HG03457 (cell line): Measurements from ENCODE around the gene PRR15L.
"Not testable (repeated sequence)": the region's sequence is repeated elsewhere in the genome, so short reads cannot be mapped to it uniquely, and the experiment has no call there.

ENCODE experiments used
- ATAC-seq: cut with Tn5 transposase; IDR thresholded peaks from one replicate; pipeline ENCODE4 v1.9.1; 2021; ENCODE audit warnings: moderate number of reproducible peaks; ENCODE audit not compliant: unreplicated experiment

Gene PRR15L

GRCh38 chr17:47957591-47958490 is at the start of gene PRR15L:
Gene PRR15L (minus strand): TSS chr17:47957883. CDS start chr17:47953234, 4,649 bp downstream.
- ATAC-seq: no peak

DNA sequence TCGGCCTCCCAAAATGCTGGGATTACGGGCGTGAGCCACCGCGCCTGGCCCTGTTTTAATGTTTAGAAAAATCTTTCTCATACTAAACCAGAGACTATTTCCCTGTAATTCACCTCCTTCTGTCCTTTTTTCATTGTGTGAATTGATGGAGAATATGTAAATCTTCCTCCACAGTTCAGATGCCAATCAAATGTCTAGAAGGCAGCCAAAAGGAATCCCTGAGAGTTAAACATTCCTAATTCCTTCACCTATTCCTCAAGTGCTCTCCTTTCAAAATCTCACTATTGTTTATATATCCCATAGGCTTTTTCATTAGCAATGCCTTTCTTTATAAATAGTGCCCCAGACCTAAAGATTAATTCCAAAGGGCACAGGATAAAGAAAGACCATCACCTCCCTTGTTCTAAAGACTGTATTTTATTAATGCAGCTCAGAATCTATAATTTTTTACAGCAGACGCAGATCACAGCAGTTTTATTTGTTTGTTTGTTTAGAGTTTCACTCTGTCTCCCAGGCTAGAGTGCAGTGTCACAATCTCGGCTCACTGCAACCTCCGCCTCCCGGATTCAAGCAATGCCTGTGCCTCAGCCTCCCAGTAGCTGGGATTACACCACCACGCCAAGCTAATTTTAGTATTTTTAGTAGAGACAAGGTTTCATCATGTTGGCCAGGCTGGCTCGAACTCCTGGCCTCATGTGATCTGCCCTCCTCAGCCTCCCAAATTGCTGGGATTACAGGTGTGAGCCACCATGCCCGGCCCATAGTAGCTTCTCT is 49.4 kb upstream of the PRR15L start:
- no peak for ATAC-seq

DNA sequence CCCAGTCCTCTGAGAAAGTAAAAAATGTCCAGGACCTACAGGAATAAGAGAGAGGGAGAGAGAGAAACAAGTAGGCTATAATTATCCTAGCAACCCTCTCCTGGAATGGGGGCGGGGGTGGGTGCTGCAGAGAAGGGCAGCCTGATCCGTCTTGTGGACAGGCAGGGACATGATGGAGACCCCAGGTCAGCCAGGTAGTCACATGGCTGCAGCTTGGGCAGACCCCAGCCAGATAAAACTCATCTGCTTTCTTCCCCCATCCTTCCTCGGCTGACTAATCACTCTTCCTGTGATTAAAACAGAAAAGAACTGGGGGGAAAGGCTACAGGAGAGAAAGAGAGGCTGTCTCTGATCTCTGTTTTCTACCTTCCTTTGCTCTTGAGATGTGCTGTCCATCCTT is 47.3 kb upstream of the PRR15L start:
- ATAC-seq: no peak

DNA sequence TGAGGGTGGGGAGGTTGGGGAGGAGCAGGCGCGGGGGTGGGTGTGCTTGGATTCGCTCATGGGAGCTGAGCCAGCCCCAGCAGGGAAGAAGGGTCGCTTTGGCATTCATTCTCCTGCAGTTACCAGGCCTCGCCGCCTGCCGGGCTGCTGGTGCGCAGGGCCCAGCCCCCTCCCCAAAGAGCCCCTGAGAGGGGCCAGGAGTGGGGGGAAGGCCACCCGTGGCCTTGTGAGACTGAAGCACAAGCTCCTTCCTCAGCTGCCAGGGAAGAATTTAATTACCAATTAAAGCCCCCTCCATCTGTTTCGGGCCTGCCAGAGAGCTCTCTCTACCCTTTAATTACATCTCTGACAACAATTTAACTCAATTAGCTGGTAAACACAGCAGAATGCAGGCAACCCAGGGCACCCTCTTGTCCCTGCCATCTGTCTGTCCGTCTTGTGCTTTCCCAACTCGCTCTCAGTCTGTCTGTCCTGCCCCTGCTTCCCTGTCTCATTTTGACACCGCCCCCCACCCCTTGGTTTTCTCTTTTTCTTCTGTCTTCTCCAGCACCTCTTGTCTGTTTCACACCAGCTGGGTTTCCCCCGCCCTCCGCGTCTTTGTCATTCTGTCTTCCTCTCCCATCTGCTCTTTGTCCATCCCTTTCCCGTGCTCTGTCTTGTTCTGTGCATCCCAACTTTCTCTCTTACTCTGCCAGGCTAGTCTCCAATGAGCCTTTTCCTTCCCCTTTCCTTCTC is 45.9 kb upstream of the PRR15L start:
- ATAC-seq: no peak

- ATAC-seq: no peak
Observed at GRCh38 chr17:48002916-48003416, 45.3 kb upstream of the PRR15L start.

DNA sequence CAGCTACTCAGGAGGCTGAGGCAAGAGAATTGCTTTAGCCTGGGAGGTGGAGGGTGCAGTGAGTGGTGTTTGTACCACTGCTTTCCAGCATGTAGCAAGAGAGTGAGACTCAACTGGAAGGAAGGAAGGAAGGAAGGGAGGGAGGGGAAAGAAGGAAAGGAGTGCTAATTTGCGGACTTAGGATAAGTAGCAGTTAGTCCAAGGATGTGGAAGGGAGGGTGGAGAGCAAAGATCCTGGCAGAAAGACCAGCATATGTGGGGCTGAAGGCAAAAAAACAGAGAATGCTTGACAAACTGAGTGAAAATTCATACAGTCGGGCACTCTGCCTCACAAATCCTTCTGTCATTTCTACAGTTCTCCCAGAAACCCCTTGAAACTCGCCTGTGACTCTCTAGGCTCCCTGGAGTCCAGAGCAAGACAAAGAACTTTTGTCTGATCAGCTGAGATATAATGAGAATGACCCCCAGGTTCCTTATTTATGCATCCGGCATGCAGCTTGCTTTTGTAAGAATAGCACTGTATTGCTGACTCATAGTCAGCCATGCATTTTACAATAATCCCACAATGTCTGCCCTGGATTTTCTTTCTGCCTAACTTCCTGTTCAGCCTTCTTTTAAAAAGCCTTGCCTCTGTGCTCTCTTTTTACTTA is 44.7 kb upstream of the PRR15L start:
- no peak for ATAC-seq

DNA sequence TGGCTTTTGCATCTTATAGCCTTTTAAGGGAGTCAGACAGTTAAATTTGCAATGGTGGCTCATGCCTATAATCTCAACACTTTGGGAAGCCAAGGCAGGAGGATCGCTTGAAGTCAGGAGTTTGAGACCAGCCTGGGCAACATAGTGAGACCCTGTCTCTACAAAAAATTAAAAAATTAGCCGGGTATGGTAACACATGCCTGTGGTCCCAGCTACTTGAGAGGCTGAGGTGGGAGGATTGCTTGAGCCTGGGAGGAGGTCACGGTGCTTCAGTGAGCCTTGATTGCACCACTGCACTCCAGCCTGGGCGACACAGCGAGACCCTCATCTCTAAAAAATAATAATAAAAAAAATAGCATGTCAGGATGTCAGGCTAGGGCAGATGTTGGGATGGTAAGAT is 44.0 kb upstream of the PRR15L start:
- not testable (repeated sequence) for ATAC-seq

- no peak for ATAC-seq
Observed at GRCh38 chr17:48001197-48001596, 43.5 kb upstream of the PRR15L start.

GRCh38 chr17:47999582-47999981 is 41.9 kb upstream of the PRR15L start:
- ATAC-seq: no peak

DNA sequence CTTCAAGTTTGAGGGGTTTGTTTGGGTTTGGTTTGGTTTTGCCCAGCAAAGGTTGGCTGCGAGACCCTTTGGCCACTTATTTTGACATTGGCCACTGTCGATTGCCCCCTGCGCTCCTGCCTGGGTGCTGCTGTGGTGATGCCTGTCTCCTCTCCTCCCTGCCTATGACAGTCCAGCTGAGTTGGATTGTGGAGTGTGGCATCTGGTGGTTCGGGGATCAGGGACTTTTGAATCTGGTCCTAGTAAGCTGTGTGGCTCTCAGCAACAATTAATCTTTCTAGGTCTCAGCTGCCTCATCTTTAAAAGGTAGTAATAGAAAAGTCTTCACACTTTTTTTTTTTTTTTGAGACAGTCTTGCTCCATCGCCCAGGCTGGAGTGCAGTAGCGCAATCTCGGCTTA is 40.4 kb upstream of the PRR15L start:
- ATAC-seq: no peak

- no peak for ATAC-seq
Observed at GRCh38 chr17:47997586-47997985, 39.9 kb upstream of the PRR15L start.

DNA sequence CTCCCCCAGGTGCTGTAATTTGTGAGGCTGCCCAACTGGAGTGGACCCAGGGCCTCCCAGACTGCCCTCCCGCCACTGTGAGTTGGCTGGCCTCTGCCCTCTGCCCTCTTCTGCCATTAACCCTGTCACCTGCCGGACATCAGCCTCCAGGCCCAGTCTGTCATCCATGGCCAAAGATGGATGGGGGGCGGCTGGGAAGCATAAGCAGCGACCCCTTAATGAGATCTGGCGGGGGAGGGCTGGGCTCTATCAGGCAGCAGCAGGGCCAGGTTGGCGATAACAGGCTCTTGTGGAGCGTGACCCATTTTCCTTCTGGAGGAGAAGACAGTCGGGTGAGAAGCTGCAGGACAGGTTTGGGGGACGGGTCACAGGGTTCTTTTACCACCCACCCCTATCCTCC is 38.5 kb upstream of the PRR15L start:
- no peak for ATAC-seq

GRCh38 chr17:47995241-47995935 is 37.7 kb upstream of the PRR15L start:
- ATAC-seq: no peak

- ATAC-seq: no peak
Observed at GRCh38 chr17:47994724-47995123, 37.0 kb upstream of the PRR15L start.

DNA sequence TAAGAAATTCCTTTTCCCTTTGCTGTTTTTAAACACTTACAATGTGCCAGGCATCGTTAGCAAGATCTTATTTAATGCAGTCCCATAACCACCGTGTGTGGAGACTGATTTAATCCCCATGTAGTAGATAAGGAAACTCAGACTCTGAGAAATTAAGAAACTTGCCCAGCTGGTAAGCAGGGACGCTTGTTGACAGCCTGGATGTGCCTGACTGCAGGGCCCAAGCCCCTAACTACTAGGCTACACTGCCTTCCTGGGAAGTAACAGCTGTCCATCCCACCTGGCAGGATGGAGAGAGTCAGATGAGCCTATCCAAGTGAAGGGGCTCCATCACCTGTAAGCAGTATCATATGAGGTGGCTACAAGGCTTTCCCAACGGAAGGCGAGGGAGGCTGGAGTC is 36.3 kb upstream of the PRR15L start:
- no peak for ATAC-seq

GRCh38 chr17:47993031-47993564 is 35.4 kb upstream of the PRR15L start:
- ATAC-seq: no peak

DNA sequence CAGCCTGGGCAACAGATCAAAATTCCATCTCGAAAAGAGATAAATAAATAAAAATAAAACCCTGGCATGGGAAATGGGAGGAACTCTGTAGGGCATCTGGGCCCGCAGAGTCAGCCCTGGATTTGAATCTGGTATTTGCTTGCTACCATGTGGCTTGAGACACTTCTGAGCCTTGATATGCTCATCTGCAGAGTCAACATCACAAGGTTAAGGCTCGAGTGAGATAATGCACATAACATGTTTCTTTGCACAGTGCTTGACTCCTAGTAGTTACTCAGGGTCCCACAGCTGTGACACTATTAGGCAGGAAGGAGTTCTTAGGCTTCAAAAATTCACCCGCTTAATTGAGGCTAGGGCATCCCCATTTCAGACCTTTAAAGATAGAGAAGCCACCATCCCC is 34.5 kb upstream of the PRR15L start:
- no peak for ATAC-seq

GRCh38 chr17:47990962-47991731 is 33.5 kb upstream of the PRR15L start:
- ATAC-seq: no peak

DNA sequence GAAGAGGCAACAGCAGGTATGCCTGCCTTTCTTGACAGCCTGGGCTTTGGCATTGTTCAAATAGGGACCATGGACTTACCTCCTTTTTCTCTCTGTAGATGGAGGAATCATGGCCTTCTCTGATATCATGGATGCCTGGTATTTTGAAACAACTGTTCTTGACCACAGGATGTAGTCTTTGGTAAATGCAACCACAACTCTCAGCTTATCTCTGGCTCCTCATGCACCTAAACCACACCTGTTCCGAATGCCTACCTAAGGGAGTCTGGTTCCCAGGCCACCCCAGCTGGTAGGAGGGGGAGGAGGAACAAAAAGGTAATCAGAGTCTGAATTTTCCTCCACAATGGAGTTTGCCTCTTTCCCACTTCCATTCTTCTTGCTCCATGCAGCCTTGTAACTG is 32.0 kb upstream of the PRR15L start:
- no peak for ATAC-seq
